GM12865 (cell line): ENCODE measurements around the gene ETV6.

ENCODE experiments used
- DNase-seq: peaks from one replicate; pipeline ENCODE4 v3.0.0; 2010; ENCODE audit warnings: low read depth
- H3K4me3 ChIP-seq: 2 replicates; pipeline ENCODE4 v1.5.1; 2011; ENCODE audit warnings: mild to moderate bottlenecking, low read depth, low read length, control low read depth
- CTCF ChIP-seq: IDR thresholded peaks from 2 replicates; pipeline ENCODE4 v1.5.1; 2011; ENCODE audit warnings: low read length, control low read depth, low read depth, inconsistent platforms; ENCODE audit not compliant: insufficient read depth; ENCODE audit errors: missing control alignments

Gene ETV6

GRCh38 chr12:11767798-11768197 lies 118.3 kb downstream of the ETV6 start:
- no peak overlapping the region for H3K4me3 ChIP-seq
- DNase-seq, result no peak
- TF ChIP-seq CTCF, result no peak

GRCh38 chr12:11768233-11768965 lies 118.9 kb downstream of the ETV6 start:
- no peak overlapping the region for H3K4me3 ChIP-seq
- no peak for DNase-seq
- TF ChIP-seq CTCF, result no peak

GRCh38 chr12:11769723-11770514 lies 120.4 kb downstream of the ETV6 start:
- TF ChIP-seq CTCF, result no peak
- DNase-seq, result no peak
- H3K4me3 ChIP-seq, result no peak overlapping the region

- peak; percentile 76 for DNase-seq
- TF ChIP-seq CTCF, result no peak
- no peak overlapping the region for H3K4me3 ChIP-seq
These were observed 121.9 kb downstream of the ETV6 start for GRCh38 chr12:11771356-11771755.

GRCh38 chr12:11771895-11772502 lies 122.5 kb downstream of the ETV6 start:
- no peak for TF ChIP-seq CTCF
- peak; percentile 52 for DNase-seq
- H3K4me3 ChIP-seq, result no peak overlapping the region

- TF ChIP-seq CTCF, result no peak
- no peak for DNase-seq
- no peak overlapping the region for H3K4me3 ChIP-seq
These were observed 124.6 kb downstream of the ETV6 start for GRCh38 chr12:11773889-11774677.
